Measurements from ENCODE around the gene NR6A1.

DNA sequence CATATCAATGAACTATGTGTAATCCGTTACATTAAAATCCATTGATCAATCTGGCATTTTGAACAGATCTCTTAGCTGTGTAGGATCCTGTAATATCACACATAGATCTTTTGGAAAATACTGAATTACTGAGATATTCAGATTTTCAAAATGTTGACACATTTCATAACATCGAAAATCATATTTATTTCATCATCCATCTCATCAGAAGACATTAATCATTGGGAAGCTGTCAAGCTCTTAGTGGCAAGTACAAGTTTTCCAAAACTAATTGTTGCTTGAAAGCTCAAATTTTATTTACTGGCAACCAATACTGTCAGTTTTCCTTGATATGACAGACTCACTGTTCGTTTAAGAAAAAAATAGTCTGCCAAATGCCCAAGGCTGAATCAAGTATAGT, 8.5 kb downstream of the NR6A1 start:
- TF ChIP-seq, protein P1, sequence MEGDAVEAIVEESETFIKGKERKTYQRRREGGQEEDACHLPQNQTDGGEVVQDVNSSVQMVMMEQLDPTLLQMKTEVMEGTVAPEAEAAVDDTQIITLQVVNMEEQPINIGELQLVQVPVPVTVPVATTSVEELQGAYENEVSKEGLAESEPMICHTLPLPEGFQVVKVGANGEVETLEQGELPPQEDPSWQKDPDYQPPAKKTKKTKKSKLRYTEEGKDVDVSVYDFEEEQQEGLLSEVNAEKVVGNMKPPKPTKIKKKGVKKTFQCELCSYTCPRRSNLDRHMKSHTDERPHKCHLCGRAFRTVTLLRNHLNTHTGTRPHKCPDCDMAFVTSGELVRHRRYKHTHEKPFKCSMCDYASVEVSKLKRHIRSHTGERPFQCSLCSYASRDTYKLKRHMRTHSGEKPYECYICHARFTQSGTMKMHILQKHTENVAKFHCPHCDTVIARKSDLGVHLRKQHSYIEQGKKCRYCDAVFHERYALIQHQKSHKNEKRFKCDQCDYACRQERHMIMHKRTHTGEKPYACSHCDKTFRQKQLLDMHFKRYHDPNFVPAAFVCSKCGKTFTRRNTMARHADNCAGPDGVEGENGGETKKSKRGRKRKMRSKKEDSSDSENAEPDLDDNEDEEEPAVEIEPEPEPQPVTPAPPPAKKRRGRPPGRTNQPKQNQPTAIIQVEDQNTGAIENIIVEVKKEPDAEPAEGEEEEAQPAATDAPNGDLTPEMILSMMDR (IDR thresholded peaks at IDR 0.05): no peak
- no peak for TF ChIP-seq ZFX (IDR thresholded peaks at IDR 0.05; ENCODE audit: borderline replicate concordance)

Measured in 22Rv1 (cell line).